Jurkat, Clone E6-1 (cell line): ENCODE results near the gene PLCH2.

ENCODE experiments used
- DNase-seq: peaks from one replicate; pipeline ENCODE4 v3.0.0-alpha.2; 2011; ENCODE audit warnings: low read depth, low spot score
- H3K4me3 ChIP-seq: 2 replicates; pipeline ENCODE4 v1.5.1; 2011; ENCODE audit warnings: mild to moderate bottlenecking, low read length, control low read depth, moderate library complexity

The PLCH2 gene

DNA sequence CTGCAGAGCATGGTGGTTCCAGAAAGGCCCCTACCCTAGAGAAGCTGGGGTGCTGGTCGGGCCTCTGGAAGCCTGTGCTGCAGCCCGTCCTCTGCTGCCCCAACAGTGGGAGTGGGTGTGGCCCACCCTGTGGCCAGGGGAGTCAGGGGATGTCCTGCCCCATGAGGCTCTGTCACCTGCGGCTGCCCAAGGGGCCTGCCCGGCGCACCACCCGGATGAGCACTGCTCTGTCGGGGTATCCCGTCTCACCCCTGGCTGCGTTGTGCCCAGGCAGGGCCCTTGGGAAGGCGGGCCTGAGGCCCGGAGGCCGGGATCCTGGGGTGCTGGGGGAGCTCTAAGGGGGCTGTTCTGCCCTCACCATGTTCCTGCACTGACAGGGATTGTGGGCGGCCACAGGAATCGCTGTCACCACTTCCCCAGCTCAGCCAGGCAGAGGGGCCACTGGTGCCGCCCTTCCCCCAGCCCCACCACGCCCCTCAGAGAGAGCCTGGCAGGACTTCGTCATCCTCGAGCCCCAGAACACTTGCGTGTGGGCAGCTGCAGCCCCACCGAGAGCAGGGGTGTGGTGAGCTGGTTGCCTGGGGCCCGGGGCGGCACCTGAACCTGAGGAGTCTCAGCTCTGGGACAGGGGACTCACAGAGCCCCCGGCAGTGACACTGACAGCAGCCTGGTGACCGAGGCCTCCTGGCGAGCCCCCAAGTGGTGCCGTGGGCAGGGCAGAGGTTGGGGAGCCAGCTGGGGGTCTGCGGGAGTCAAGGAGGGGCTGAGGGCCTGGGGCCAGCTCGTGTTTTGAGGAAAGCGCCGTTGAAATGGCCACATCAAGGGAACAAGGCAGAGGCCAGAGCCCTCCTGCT, 30.1 kb downstream of the PLCH2 start:
- no peak for DNase-seq
- no peak overlapping the region for H3K4me3 ChIP-seq

DNA sequence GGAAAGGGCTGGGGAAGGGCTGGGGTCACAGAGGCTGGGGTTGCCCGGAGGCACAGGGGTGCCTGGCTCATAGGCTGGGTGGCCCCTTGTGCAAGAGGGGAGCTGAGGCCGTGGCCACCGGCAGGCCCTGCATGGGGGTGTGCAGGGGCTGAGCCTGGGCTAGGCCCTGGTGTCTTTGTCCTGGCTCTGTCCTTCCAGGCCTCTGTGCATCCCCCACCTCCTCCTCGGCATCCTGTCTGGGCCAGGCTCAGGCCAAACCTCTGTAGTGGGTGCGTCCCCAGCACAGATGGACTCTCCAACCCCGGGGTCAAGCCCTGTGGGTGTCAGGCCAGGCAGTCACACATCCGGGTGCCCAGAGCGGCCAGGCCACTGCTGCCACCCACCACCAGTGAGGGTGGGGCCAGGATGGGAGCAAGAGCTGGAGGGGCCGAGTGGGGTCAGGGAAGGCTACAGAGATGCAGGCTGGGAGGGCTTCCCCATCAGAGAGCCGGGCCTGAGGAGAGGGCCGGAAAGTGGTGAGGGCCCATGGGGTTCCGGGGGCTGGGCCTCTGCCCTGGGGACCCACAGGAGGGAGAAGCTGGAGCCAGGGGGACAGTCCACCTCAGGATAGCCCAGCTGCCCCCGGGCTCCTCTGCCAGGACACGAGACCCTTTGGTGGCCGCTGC, 30.9 kb downstream of the PLCH2 start:
- no peak for DNase-seq
- no peak overlapping the region for H3K4me3 ChIP-seq

DNA sequence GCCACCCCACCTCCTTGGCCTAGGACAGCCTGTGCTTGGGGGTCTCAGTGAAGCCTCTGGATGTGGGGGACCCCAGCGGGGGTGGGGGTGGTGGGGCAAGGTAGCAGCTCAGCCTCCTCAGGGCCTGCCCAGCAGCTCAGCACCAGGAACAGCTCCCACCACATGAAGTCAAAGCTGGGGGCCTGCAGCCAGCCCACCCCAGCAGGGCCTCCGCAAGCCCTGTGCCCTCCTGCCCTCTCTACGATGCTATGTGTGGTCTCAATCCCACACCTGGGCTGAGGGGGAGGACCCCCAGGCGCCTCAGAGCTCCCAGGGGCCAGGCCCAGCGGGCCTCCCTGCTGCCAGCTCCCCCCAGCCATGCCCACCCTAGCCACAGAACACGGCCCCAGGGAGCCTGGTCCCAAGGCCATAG, 31.7 kb downstream of the PLCH2 start:
- no peak for DNase-seq
- no peak overlapping the region for H3K4me3 ChIP-seq

- H3K4me3 ChIP-seq, result no peak overlapping the region
- DNase-seq, result no peak
Measured at GRCh38 chr1:2508180-2508579, 32.1 kb downstream of the PLCH2 start.

DNA sequence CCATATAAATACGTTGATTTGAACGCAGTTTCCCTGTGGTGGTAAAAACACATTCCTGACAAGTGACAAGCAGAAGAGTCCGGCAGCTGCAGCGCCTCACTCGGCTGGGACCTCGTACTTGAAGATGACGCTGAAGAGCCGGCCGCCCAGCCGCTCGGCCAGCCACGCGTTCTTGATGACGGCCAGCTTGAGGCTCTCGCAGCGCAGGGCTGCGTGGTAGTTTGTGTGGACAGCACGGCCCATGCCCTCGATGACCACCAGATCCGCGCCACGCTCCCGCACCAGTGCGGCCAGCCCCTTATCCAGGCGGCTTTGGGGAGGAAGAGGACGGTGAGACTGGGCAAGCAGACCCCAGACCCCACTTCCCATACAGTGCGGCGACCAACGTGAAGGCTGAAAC, 32.7 kb downstream of the PLCH2 start:
- no peak for DNase-seq
- no peak overlapping the region for H3K4me3 ChIP-seq

DNA sequence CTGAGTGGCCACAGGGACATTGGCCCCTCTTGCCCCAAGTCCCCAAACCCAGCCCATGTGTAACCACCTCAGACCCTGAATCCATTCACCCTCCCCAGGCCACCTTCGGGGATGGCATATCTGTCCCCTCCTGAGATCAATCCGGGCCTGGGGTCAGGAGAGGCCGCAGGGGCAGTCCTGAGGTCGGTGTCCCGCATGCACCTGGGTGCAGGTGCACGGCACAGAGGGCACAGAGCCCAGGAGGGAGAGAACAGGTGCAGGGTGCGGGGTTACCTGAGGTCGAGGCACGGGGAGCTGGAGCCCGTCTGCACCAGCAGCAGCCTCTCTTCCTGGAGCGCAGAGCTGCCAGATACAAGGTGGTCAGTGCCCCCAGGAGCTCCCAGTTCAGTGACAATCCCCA, 33.5 kb downstream of the PLCH2 start:
- H3K4me3 ChIP-seq, result no peak overlapping the region
- no peak for DNase-seq

DNA sequence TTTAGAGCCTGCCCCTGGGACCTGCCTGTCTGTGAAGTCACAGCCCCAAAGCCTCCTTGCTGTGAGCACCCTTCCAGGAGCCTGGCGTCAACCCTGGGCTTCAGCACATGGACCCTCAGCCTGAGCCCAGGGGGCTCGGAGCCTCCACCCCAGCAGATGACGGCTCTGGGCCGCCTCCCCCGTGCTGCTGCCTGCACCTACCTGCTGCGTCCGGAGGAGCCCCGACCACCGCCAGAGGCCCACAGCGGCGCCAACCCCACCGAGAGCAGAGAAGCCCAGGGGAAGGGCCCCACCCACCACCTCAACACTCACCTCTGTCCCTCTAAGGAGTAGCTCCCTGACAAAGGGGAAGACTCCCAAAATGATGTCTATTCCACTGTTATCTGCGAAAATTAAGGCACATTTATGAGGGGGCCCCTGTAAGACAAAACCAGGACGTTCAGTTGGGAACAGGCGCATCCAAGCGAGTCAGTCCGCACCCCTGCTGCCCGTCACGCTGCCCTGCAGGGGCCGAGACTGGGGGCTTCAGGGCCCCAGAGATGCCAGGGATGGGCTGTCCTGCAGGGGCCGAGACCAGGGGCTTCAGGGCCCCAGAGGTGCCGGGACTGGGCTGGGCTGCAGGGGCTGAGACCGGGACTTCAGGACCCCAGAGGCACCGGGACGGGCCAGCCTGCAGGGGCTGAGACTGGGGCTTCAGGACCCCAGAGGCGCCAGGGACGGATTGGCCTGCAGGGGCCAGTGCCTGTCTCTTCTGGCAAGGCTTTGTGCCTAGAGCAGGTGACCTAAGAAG, 34.5 kb downstream of the PLCH2 start:
- H3K4me3 ChIP-seq, result no peak overlapping the region
- no peak for DNase-seq

GRCh38 chr1:2512862-2513421, 36.9 kb downstream of the PLCH2 start:
- no peak for DNase-seq
- no peak overlapping the region for H3K4me3 ChIP-seq

DNA sequence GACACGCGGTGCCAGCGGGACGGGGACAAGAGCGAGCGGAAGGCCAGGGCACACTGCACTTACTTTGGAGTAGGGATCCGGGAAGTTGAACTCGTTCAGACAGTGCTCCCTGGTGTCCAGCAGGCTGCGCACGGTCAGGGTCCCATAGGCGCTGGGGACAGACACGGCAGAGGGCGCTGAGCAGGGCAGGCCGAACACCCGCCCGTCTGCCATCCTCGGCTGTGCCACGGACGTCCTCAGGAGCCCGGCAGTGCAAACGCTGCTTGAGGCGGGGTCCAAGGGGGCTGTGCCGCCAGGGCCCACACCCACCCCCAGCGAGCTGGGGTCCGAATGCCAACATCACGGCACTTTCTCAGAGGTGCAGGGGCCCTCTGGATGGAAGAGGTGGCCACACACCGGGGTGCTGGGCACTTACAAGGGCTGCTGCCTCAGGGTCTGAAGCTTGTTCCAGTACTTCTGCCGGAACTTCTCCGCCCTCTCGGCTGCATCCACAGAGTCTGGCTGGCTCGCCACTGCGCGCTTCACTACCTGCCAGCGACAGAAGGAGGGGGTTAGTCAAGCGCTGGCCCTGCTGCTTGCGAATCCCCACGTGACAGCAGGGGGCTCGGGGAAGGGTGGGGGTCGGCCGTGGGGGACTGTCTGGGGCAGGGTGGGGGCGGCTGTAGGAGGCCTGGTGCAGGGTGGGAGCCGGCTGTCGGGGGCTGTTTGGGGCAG, 38.0 kb downstream of the PLCH2 start:
- DNase-seq, result no peak
- H3K4me3 ChIP-seq, result no peak overlapping the region

DNA sequence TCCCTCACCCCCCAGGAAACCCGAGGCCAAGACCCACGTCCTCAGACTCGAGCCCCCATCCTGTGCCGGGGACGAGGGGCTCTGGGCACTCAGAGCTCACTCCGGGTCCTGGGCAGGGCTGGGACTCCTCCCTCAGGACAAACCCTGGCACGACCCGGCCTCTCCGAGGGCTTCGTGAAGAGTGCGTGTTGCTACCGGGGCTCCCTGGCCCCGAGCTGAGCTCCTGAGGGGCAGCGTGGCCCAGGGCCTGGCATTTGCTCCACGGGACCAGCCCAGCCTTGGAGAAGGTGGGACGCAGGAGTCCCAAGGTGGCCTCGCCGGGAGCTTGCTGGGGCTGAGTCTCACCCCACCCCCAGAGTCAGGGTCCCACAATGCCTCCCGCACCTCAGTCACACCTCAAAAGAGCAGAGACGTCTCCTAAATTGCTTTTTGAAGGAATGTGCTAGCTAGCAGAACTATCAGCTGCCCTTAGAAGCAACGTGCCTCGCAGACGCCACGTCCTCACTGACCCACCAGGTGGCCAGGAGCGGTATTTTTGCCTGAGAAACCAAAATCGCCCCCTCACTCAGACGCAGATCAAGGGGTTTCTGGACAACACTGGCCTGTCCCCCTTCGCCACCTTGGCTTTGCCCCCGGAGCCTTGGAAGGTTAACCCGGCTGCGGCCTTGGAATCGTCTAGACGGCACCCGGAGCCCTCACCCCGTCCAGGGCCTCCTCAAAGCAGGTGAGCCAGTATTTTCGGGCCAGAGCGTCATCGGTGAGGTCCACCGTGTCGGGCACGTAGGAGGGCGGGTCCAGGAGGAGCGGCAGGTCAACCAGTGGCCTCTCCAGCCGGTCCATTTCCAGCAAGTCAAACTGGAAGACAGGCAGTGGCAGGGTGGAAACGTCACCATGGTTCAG, 39.0 kb downstream of the PLCH2 start:
- no peak overlapping the region for H3K4me3 ChIP-seq
- no peak for DNase-seq

DNA sequence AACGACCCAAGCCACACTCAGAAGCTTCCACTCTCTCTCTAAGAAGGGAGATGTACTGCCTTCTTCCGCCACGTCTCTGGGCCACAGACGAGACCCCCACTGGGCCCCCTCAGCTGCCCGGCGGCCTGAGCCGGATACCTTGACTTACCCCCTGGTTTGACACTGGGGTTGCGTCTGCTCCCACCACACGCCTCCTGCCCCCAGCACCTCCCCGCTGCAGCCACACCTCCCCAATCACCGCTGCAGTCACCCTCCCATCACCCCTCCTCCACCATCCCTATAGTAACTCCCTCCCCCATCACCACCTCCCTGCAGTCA, 39.6 kb downstream of the PLCH2 start:
- H3K4me3 ChIP-seq, result no peak overlapping the region
- DNase-seq, result no peak

GRCh38 chr1:2516124-2516523, 40.0 kb downstream of the PLCH2 start:
- DNase-seq, result no peak
- H3K4me3 ChIP-seq, result no peak overlapping the region

DNA sequence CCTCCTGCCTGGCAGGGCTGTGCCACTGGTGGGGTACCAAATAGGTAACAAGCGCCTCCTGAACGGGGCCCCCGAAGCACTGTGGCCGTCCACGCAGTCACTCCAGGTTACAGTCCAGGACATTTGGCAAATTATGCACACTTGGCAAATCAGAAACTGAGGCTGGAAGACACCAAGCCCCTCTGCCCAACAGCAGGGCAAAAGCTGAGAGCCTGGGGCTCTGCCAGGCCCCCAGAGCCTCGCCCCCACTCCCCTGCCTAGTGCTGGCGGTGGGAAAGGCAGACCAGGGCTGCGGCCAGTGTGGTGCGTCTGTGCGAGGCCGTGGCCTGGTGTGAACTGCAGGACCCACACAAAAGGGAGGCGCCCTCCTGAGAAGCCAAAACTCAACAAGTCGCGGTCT, 40.9 kb downstream of the PLCH2 start:
- DNase-seq, result no peak
- no peak overlapping the region for H3K4me3 ChIP-seq

GRCh38 chr1:2517966-2518365, 41.9 kb downstream of the PLCH2 start:
- DNase-seq, result no peak

GRCh38 chr1:2518528-2518927, 42.4 kb downstream of the PLCH2 start:
- no peak for DNase-seq
- H3K4me3 ChIP-seq, result no peak overlapping the region

More at GRCh38 chr1:2517966-2518365, 41.9 kb downstream of the PLCH2 start:
- no peak overlapping the region for H3K4me3 ChIP-seq

GRCh38 chr1:2519029-2519685, 43.1 kb downstream of the PLCH2 start:
- H3K4me3 ChIP-seq, result no peak overlapping the region

GRCh38 chr1:2519729-2520128, 43.6 kb downstream of the PLCH2 start:
- no peak for DNase-seq
- H3K4me3 ChIP-seq, result no peak overlapping the region

More at GRCh38 chr1:2519029-2519685, 43.1 kb downstream of the PLCH2 start:
- DNase-seq, result no peak

DNA sequence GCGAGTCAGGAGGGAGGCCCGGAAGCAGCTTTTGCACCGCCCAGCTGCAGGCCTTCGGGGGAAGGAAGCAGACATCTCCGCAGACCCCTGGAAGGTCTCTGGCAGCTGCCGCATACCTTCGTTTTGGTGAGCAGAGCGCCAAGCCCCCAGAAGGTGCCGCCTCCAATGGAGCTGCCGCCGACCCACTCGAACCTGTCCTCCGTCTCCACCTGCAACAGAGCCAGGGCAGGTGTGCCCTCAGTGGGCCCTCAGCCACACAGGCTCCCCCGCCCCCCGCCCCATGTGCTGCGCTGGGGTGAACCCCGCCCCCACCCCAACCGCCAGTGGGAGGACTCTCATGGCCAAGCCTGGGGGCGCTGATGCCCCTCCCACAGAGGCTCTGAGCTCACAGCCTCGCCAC, 44.1 kb downstream of the PLCH2 start:
- no peak for DNase-seq
- no peak overlapping the region for H3K4me3 ChIP-seq
